Neutrophil (primary cell): ENCODE data around the gene SELENOO.

Source experiments
- H3K27ac ChIP-seq: fragments of 200-600 bp; sonication (generic); 2 replicates; pipeline ENCODE4 v1.5.1; 2016; ENCODE audit warnings: mild to moderate bottlenecking, moderate library complexity
- H3K27me3 ChIP-seq: fragments of 200-600 bp; sonication (generic); 2 replicates; pipeline ENCODE4 v1.6.0; 2016; ENCODE audit warnings: mild to moderate bottlenecking
- H3K36me3 ChIP-seq: fragments of 200-600 bp; sonication (generic); 2 replicates; pipeline ENCODE4 v1.5.1; 2017
- H3K4me1 ChIP-seq, 2 experiments: fragments of 200-600 bp in 1 of 2; sonication (generic) in 1 of 2; 1 replicate in 1 of 2; 2 replicates in 1 of 2; pipeline versions ENCODE4 v1.5.1 to v1.6.1; 2013 to 2016; ENCODE audit warnings: low read depth in 1 of 2, low read length in 1 of 2, mild to moderate bottlenecking in 1 of 2, moderate library complexity in 1 of 2; ENCODE audit not compliant: control insufficient read depth in 1 of 2, insufficient read depth in 1 of 2
- H3K4me3 ChIP-seq, 2 experiments: fragments of 200-600 bp in 1 of 2; sonication (generic) in 1 of 2; 1 replicate in 1 of 2; 2 replicates in 1 of 2; pipeline ENCODE4 v1.5.1; 2013 to 2016; ENCODE audit warnings: low read depth in 1 of 2, low read length in 1 of 2, mild to moderate bottlenecking in 1 of 2, moderate library complexity in 1 of 2
- H3K9me3 ChIP-seq: fragments of 200-600 bp; sonication (generic); 2 replicates; pipeline ENCODE4 v1.5.1; 2016
- CTCF ChIP-seq: fragments of 200-600 bp; sonication (generic); IDR thresholded peaks from 2 replicates; pipeline ENCODE4 v1.5.1; 2016; ENCODE audit warnings: antibody characterized with exemption

The SELENOO gene

GRCh38 chr22:50245214-50246072, 44.6 kb downstream of the SELENOO start:
- TF ChIP-seq CTCF: no peak
- H3K9me3 ChIP-seq: no peaks in the 10 kb centered on the region
- peaks cover 42% of the 10 kb centered on the region for H3K36me3 ChIP-seq
- H3K4me1 ChIP-seq: peaks cover 62 to 69% of the 10 kb centered on the region in 2 experiments
- peak overlapping the region; percentile 72 to 86 for H3K4me3 ChIP-seq
- no peaks in the 10 kb centered on the region for H3K27me3 ChIP-seq
- peak overlapping the region; percentile 88 for H3K27ac ChIP-seq

GRCh38 chr22:50246242-50247175, 45.7 kb downstream of the SELENOO start:
- no peaks in the 10 kb centered on the region for H3K27me3 ChIP-seq
- H3K27ac ChIP-seq: no peak overlapping the region
- peak overlapping the region in 1 of 2 experiments; percentile 72 for H3K4me3 ChIP-seq
- peaks cover 67 to 71% of the 10 kb centered on the region in 2 experiments for H3K4me1 ChIP-seq
- no peak for TF ChIP-seq CTCF
- H3K9me3 ChIP-seq: no peaks in the 10 kb centered on the region
- peaks cover 42% of the 10 kb centered on the region for H3K36me3 ChIP-seq

- no peak overlapping the region for H3K4me3 ChIP-seq
- H3K4me1 ChIP-seq: peaks cover 57 to 63% of the 10 kb centered on the region in 2 experiments
These were observed 46.9 kb downstream of the SELENOO start for GRCh38 chr22:50247748-50248147.

GRCh38 chr22:50248196-50249081, 47.6 kb downstream of the SELENOO start:
- no peak for TF ChIP-seq CTCF
- Histone ChIP-seq H3K4me3 (no peak overlapping the region), H3K27ac (no peak overlapping the region), H3K36me3 (peaks cover 42% of the 10 kb centered on the region), H3K9me3 (no peaks in the 10 kb centered on the region), H3K27me3 (no peaks in the 10 kb centered on the region), H3K4me1 (peaks cover 50 to 56% of the 10 kb centered on the region in 2 experiments)

More at GRCh38 chr22:50247748-50248147, 46.9 kb downstream of the SELENOO start:
- Histone ChIP-seq H3K9me3 (no peaks in the 10 kb centered on the region), H3K27ac (peak overlapping the region; percentile 21), H3K36me3 (peaks cover 42% of the 10 kb centered on the region), H3K27me3 (no peaks in the 10 kb centered on the region)
- no peak for TF ChIP-seq CTCF
